Ureter (tissue), 1 donor: ENCODE results near the gene HMCN2. TPM values are rescaled to one million over a fixed set of nuclear protein-coding genes. Genes with fewer than 3 reads are reported as not detected.

Experiments used
- DNase-seq: peaks from one replicate; pipeline ENCODE4 v3.0.0-alpha.2; 2020; ENCODE audit warnings: low spot score
- total RNA-seq: library from RNA; stranded (reverse); gene quantifications from one replicate; pipeline ENCODE4 v1.2.4, GENCODE V29; 2023
- donor health status: DM: yes; HTN: yes; CAD: no.

The HMCN2 gene
- total RNA-seq, 1 donor from 2014 or later: 9.5 TPM

GRCh38 chr9:130308081-130308571 is 42.6 kb downstream of the HMCN2 start:
- DNase-seq: no peak

GRCh38 chr9:130309689-130310455 is 44.3 kb downstream of the HMCN2 start:
- DNase-seq: no peak

- no peak for DNase-seq
Observed at GRCh38 chr9:130310456-130310855, 44.9 kb downstream of the HMCN2 start.

GRCh38 chr9:130311003-130311402 is 45.4 kb downstream of the HMCN2 start:
- DNase-seq: no peak

DNA sequence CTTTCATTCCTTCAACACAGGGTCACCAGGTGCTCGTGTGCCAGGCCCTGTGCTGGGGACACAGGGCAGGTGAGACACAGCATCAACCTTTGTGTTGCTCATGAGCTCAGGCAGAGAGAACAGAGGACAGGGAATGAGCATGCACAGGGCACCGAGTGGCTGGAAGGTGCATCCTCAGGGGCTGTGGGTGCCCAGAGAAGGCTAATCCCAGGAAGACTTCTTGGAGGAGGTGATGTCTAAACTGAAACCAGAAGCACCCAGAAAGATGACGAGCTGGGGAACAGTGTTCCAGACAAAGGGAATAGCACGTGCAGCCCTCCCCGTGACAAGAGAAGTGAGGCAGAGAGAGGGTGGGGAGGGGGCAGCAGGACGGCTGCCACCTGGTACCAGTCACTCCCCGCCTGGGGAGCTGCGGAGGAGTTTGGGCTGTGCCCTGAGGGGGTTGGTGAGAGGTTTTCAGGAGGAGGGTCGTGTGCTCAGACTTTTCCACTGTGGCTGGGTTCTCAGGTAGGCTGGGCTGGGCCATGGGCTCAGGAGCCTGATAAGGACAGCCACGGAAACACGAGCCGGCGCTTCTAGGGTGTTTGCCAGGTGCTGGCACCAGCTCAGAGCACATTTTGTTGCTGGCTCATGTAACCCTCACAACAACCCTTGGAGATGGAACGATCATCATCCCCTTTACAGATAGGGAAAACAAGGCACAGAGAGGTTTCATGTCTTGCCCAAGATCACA is 46.0 kb downstream of the HMCN2 start:
- no peak for DNase-seq

GRCh38 chr9:130313103-130313858 is 47.7 kb downstream of the HMCN2 start:
- no peak for DNase-seq

DNA sequence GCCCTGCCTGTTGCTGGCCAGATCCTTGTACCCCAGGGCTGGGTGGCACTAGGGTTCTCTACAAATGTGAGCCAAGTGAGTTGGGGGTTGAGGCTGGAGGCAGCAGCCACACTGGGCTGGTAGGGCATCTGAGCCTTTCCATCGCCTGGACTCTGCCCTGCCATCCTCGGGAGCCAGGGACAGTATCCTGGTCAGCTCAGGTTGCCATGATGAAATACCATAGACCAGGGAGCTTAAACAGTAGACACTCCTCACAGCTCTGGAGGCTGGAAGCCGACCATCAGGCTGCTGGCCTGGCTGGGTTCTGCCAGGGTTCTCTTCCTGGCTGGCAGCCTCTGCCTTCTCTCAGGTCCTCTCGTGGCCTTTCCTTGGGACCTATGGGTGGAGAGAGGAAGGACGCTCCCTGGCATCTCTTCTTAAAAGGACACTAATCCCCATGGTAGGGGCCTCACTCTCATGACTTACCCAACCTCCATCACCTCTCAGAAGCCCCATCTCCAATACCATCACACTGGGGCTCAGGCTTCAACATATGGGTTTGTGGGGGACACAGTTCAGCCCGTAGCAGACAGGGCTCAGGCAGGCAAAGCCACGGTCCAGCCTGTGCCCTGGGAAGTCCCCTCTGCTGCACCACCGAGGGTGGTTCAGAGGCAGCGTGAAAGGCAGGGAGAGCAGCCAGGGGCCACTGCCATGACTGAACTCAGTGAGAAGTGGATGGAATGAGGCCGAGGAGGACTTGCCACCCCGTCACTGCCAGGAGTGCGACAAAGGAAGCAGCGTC is 50.1 kb downstream of the HMCN2 start:
- no peak for DNase-seq

- no peak for DNase-seq
Observed at GRCh38 chr9:130316430-130316829, 50.9 kb downstream of the HMCN2 start.

- no peak for DNase-seq
Observed at GRCh38 chr9:130319300-130319699, 53.7 kb downstream of the HMCN2 start.

DNA sequence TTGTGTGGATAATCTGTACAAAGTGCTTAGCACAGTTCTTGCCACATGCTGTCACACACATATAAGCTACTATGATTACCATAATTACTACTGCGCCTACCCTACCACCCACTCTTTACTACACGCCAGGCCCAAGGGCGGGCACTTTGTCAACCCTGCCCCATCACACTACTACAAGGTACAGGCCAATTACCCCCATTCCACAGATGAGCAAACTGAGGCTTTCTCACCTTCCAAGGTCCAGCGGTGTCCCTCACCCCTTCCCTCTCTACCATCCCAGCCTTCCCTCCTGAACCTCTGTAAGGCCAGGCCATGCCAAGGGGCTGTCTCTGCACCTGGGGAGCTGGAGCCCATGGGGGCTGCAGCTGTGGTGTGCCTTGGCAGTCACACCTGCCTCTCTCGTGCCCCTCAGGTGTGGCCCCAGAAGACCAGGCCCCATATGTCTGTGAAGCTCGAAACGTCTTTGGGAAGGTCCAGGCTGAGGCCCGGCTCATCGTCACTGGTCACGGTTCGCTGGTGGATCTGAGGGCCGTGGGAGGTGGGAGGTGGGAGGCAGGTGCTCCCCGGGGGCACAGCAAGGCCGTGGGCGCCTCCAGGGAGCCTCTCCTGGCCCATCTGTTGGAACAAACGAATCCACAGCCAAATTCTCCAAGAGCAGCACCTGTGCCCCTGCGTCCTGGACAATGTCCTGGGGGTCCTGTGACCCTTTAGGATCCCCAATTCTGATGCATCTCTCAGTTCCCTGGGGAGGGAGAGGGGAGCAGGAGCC is 54.6 kb downstream of the HMCN2 start:
- no peak for DNase-seq

GRCh38 chr9:130320723-130321481 is 55.3 kb downstream of the HMCN2 start:
- no peak for DNase-seq

DNA sequence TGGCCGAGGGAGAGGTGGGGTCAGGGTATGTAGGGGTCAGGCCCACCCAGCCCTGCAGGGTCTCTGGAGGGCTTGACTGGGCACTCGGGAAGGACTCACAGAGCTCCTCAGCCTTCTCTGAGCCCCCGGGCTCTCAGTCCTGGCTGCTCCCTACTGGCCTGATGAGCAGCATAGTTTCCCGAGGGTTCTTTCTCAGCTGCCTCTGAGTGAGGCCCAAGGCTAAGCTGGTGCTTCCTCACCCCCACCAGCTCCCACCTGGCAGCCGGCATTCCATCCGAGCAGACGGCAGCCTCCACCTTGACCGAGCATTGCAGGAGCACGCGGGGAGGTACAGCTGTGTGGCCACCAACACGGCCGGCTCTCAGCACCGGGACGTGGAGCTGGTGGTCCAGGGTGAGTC is 56.0 kb downstream of the HMCN2 start:
- DNase-seq: no peak

GRCh38 chr9:130323051-130323745 is 57.6 kb downstream of the HMCN2 start:
- DNase-seq: no peak

DNA sequence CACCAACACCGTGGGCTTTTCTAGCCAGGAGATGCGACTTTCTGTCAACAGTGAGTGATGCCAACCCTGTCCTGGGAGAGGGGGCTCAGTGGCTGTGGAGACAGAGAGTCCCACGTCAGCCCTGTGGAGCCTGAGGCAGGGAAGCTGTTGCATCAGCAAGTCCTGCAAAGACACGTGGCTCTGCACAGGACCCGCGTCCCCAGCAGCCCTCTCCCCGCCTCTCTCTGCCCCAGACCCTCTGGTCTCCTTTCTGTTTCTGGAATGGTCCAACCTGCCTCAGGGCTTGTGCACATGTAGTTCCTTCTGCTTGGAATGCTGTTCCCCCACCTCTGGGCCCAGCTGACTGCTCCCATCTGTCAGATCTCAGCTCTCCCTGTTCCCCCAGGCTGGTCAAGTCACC is 60.4 kb downstream of the HMCN2 start:
- no peak for DNase-seq

- no peak for DNase-seq
Observed at GRCh38 chr9:130327070-130327780, 61.7 kb downstream of the HMCN2 start.

DNA sequence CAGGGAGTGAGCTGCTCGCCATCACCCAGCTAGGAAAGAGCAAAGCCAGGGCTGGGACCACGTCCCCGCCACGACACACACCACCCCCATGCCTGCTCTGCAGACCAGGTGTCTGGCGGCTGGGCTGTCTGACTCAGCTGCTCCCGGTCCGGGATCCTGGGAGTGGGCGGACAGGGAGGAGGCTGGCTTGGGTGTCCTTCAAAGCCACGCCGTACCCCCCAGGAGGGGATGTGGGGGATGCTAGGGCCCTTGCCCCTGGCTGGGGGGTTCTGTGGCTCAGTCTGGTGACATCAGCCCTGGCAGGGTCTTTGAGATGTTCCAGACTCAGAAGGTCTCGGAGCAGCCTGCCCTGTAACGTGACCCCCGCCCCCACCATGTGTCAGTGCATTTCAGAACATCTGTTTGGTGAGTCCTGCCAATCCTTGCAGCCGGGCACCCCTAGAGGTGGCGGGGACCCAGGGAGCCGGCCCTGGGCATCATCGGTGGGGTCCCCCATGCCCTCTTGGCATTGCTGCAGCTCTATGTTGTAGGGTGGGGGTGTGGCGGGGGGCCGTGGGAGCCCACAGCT is 62.3 kb downstream of the HMCN2 start:
- no peak for DNase-seq

DNA sequence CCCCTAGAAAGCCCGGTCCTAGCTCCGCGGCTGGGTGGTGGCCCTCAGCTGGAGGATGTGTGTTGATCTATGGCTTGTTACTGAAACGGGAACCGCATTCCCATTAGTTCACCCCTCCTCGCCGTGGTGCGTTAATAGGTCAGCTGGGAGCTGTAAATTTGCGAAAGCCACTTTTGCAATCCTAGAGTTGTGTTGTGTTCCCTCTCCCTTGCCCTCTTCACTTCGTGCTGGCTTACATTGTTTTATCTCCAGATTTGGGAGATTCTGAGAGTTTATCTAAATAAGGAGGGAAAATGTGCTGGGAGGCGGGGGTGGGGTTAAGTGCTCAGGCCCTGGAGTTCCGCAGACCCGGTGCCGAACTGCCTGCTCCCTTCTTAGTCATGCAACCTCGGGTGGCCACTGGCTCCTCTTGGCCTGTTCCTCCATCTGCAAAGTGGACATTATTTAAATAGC is 62.8 kb downstream of the HMCN2 start:
- peak; percentile 61 for DNase-seq

- no peak for DNase-seq
Observed at GRCh38 chr9:130329061-130329460, 63.5 kb downstream of the HMCN2 start.
